MM.1S (cell line): ENCODE measurements around the gene CYRIA.

Experiments
- CTCF ChIP-seq: fragments of 300-600 bp; sonication (generic); IDR thresholded peaks from 2 replicates; pipeline ENCODE4 v1.5.1; 2016; ENCODE audit warnings: antibody characterized with exemption, low read length, mixed read lengths
- EZH2 ChIP-seq: fragments of 300-600 bp; sonication (generic); optimal IDR thresholded peaks from 2 replicates; pipeline ENCODE3; 2017; ENCODE audit warnings: low read depth, mild to moderate bottlenecking, antibody characterized with exemption, low read length, mixed read lengths
- EZH2phosphoT487 ChIP-seq: fragments of 300-600 bp; sonication (generic); IDR thresholded peaks from 2 replicates; pipeline ENCODE4 v1.6.1; 2018; ENCODE audit warnings: antibody characterized with exemption, low read length

- no peak for TF ChIP-seq CTCF
- TF ChIP-seq EZH2: no peak
- no peak for TF ChIP-seq EZH2phosphoT487
Measured at GRCh38 chr2:16661936-16662839, 3.4 kb downstream of the CYRIA start.
